OCI-M2 (cell line): ENCODE data around the gene FBXW10.
A peak's percentile ranks its signal among the peaks of the same experiment; 100 is the strongest.
"Not testable (repeated sequence)": the region's sequence is repeated elsewhere in the genome, so short reads cannot be mapped to it uniquely, and the experiment has no call there.

Experiments used
- DNase-seq: peaks from one replicate; lab custom pipeline; 2025; ENCODE audit not compliant: unreplicated experiment; lab: John Stamatoyannopoulos, UW

The FBXW10 gene, protein sequence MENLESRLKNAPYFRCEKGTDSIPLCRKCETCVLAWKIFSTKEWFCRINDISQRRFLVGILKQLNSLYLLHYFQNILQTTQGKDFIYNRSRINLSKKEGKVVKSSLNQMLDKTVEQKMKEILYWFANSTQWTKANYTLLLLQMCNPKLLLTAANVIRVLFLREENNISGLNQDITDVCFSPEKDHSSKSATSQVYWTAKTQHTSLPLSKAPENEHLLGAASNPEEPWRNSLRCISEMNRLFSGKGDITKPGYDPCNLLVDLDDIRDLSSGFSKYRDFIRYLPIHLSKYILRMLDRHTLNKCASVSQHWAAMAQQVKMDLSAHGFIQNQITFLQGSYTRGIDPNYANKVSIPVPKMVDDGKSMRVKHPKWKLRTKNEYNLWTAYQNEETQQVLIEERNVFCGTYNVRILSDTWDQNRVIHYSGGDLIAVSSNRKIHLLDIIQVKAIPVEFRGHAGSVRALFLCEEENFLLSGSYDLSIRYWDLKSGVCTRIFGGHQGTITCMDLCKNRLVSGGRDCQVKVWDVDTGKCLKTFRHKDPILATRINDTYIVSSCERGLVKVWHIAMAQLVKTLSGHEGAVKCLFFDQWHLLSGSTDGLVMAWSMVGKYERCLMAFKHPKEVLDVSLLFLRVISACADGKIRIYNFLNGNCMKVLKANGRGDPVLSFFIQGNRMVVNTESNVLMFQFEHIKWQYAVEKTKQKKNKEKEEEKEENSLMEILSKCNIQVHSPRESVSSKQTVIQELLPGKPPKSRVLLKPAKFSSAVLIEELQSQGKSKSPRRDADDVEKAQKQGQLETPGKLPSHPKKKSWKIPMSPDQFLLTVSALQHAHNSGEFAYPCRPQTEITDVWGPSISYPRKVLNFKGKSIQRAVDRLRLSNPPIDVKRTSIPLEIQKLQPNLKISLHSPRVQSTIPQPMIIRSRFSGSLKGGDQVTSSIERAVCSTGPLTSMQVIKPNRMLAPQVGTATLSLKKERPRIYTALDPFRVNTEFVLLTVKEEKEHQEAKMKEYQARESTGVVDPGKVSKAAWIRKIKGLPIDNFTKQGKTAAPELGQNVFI

DNA sequence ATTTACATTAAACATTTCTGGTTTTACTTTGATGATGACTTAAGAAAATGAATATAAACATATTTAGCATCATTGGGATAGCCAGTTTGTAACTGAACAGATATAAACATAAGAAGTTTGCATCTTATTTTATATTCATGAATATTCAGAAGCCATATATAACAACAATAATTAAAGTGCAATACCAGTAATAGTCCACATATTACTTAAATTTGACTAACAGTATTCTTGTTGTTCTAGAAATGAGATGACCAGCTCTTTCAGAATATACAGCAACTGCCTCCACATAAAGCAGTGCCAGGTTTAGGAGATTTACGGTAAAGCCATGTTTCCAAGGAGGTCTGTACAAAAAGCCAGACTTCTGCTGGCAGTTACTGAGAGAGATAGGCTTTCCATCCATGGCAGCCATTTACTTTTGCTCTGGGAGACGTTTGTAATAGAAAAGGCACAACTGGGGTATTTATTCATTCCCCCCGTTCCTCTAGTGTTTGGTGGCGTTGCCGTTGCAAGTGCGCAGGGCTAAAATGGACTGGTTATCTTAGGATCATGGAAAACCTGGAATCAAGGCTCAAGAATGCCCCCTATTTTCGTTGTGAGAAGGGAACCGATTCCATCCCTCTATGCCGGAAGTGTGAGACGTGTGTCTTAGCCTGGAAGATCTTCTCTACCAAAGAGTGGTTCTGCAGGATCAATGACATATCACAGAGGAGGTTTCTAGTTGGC, at the start of gene FBXW10:
Gene FBXW10, plus strand, starts transcription at position 356 of the 723 bp plus-strand sequence. Its CDS starts 191 bp downstream, at position 547.
- DNase-seq = not testable (repeated sequence)

DNA sequence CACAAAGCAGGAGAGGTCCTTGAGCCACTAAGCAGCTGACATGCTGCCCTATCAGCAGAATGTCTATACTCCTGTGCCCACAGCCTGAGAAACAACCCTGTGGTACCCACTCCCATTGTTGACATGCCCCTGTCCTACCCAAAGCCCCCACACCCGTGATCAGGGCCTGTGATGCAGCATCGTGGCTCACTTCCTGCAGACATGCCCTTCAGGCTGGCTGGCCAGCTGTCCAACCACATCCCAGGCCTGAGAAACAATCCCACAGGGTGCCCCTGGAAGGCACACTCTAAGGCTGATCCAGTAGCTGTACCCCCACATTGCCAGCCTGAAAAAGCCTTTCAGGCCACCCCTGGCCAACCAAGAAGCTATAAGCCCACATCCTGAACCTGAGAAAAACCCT, 48.7 kb upstream of the FBXW10 start:
- DNase-seq = not testable (repeated sequence)

DNA sequence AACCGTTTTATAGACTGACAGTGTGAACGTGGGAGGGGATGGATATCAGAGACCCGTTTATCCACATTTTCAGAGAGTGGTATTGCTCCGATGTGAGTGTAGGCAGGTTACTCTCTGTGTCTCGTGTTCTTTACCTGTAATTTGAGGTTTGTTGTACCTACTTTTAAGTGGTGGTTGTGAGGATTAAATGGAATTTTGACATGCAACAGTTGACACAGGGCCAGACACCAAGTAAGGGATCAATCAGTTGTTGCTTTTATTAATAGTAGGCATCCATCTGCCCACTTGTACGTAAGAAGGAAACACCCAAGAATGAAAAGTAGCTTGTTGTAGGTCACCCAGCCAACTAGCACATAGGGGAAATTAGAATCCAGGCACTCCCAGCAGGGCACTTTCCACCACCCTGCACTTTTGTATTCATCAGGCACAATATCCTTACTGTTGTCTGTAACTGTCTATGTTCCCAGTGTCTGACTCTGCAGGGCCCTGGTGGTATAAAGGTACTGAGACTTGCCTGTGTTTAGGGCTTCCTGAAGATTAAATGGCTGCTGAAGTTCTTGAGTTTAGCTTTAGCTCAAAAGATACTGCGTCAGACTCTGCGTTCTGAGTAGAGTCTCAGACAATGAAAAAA, 45.3 kb upstream of the FBXW10 start:
- DNase-seq = not testable (repeated sequence)

DNA sequence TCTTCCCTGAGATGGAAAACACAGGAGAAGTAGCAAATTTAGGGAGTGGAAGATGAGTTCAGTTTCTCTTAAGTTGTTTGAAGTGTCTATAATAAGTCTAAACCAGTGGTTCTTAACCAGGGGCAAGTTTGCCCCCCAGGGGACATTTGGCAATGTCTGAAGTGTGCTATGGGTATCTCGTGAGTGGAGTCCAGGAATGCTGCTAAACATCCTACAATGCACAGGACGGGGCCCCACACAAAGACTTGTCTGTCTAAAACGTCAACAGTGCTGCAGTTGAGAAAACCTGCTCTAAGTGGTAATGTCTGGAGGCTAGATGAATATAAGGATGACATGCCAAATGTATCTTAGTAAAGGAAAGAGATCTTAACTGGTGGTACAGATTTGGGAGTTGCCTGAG, 37.9 kb upstream of the FBXW10 start:
- DNase-seq = not testable (repeated sequence)

DNA sequence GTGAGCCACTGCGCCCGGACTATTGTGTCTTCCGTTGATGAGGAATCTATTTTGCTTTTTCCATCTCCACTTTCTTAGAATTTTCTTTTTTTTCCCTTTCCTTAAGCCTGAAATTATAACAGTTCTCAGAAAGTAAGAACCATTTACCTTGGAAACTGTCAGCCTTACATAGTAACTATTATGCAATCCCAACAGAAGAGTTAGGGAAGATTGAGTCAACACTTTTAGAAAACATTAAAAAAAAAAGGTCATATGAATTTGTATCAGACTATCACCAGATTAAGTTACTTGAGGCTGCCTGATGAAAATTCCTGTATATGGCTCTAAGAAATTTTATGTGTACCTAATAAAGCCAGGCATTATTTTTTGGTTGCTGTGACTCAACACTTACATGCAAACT, 35.6 kb upstream of the FBXW10 start:
- DNase-seq = not testable (repeated sequence)

DNA sequence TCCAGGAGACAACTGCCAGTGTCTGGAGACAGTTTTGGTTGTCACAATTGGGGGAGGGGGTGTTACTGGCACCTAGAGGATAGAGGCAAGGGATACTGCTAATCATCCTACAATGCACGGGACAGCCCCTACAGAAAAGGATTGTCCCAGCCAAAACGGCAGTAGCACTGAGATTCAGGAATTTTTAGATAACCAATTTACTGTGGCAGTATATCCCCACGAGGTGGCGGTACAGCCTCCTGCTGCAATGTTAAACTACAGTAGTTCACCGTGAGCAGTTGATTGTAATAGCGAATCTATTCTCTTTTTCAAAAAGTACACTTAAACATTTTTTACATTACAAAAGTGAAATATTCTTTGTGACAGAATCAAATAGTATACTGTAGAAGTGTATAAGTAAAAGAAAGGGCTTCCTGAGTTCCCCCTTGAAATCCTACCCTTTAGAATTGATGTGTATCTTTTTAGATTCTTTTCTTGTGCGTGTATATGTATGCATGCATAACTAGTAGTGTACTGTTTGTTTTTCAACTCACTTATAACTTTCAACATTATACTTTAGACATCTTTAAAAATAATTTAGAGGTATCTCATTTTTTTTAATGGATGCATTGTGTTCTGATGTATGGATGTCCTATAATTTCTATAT, 31.4 kb upstream of the FBXW10 start:
- DNase-seq = peak; percentile 10

DNA sequence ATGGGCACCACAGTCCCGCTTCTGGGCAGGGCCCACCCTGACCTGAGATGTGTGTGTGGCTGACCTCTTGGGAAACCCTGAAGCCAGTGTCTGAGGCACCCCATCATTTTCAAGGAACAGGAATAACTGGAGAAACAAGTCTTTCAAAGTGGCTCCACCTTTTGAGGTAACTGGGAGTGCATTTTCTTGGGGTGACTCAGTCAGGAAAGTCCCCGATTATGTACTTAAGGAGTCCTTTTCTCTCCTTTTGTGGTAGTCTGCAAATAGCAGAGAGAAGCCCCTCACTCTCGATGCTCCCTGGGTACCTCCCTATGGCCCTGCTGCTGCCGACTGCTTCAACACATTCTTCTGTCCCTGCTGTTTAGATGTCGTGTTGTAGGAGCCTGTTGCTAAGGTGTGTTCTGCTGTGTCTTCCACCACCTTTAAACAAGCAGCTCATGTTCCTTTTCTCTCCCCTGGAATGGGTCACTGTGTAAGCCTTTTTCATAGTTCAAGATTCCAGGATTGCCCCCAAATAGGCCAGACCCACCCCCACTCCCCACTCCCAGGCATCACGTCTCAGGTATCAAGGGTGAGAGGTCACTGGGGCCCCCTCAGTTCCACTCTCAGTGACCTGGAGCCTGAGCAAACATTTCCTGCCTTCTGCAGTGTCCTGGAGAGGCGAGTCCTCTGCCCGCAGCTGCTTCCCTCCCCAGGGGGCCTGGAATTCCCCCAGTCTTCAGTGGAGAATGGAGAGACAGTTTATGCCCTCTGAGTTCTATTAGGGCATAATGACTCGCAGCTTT, 25.0 kb upstream of the FBXW10 start:
- not testable (repeated sequence) for DNase-seq

DNA sequence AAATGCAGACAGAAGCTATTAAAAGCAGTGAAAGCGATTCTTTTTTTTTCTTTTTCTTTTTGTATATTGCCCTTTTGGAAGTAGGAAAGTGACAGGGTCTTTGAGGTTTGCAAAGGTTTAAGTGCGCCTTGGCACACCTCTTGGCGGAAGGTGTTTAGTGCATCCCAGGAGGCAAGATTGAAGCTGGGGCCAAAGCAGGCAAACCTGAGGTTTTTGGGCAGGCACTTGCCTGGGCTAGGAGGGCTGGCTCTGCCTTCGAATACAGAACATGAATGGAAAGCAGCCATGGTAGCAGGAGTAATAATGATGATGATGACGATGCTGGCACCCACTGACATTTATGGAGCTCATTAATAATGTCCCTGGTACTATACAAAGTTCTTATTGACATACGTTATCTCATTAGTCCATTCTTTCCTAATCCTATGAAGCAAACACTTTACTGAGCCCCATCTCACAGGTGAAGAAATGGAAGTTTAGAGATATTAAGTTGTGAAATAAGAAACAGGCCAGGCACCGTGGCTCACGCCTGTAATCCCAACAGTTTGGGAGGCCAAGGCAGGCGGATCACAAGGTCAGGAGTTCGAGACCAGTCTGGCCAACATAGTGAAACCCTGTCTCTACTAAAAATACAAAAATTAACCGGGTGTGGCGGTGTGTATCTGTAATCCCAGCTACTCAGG, 24.3 kb upstream of the FBXW10 start:
- DNase-seq = not testable (repeated sequence)

DNA sequence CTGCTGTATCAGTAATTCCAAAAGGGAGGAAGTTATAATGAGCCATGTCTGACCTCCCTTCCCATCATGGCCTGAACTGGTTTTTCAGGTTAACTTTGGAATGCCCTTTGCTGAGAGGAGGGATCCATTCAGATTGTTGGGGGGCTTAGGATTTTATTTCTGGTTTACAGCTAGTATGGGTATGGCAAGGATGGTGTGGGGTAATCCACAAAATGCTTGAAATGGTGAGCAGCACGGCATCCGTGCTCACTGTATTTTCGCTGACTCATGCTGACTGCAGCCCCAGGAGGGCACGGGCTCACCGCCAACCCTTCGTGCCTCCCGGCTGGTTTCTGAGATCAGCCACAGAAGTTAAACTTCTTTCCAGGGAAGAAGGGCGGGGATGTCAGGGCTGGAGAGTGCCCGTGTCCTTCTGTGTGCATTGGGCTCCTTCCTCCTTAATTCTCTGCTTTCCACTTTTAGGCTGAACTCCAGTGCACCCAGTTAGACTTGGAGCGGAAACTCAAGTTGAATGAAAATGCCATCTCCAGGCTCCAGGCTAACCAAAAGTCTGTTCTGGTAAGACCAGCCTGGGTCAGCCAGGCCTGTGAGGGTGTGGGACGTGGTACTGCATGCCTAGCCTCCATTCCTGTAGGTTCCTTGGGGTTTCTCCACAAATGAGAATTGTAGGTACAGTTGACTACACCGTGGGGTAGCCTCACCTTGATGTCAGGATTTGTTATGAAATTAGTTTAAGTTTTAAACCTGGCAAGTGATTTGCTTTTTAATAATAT, 21.9 kb upstream of the FBXW10 start:
- not testable (repeated sequence) for DNase-seq

DNA sequence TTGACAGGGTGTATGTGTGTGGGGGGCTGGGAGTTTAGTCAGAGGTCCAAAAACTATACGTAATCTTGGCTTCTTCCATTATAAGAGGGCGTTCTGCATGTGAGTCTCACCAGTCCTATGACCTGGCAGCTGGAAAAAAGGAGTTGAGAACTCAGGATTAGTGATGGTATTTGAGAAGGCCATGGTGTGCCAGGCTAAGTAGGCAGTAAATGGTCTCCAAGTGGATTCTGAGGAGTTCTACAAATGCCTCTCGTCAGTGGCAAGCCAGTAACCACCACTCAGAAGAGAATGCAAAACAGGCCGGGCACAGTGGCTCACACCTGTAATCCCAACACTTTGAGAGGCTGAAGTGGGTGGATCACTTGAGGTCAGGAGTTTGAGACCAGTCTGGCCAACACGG, 21.2 kb upstream of the FBXW10 start:
- DNase-seq = not testable (repeated sequence)

DNA sequence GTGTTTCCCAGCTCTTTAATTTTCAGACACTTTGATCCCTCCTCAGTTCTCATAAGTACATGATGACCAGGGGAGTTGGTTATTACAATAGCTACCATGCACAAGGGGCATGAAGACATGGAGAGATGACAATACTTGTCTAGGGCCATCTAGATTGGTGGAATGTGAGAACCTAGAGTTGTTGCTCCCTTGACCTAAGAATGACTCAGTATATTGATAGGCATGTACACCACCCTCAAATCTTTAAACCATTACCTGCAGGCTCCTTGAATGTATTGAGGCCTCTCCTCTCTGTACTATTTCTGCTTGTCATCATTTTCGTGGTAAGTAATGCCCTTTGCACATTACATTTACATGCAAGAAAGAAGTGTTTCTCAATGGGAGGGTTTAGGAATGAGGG, 20.3 kb upstream of the FBXW10 start:
- not testable (repeated sequence) for DNase-seq

DNA sequence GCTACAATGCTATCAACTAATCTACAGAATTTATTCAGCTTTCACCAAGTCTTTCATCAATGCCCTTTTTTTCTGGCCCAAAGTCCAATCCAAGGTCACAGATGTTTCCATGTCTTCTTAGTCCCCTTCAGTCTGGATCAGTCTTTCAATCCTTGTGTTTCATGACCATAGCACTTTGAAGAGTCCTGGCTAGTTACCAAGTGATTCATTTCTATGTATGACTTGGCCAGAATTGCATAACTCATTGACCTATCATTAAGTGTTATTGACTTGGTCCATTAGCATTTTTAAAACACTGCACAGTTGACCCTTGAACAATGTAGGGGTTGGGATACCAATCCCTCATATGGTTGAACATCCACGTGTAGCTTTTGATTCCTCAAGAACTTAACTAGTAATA, 11.4 kb upstream of the FBXW10 start:
- DNase-seq = not testable (repeated sequence)

DNA sequence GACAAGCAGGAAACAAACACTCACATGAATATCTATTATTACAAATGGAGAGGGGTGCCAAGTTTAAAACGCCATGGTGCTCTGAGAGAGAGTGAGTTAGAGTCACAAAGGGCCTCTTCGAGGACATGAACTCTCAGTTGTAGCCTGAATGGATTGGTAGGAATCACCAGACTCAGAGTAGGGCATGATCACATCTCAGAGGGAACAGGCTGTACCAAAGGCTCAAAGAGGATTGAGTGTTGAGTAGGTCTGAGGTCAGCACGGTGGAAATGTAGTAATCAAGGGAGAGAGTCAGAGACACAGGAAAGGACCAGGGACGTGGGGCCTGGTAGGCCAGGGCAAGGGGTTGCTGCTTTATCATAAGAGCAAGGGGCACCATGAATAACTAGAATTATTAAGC, 10.5 kb upstream of the FBXW10 start:
- not testable (repeated sequence) for DNase-seq

DNA sequence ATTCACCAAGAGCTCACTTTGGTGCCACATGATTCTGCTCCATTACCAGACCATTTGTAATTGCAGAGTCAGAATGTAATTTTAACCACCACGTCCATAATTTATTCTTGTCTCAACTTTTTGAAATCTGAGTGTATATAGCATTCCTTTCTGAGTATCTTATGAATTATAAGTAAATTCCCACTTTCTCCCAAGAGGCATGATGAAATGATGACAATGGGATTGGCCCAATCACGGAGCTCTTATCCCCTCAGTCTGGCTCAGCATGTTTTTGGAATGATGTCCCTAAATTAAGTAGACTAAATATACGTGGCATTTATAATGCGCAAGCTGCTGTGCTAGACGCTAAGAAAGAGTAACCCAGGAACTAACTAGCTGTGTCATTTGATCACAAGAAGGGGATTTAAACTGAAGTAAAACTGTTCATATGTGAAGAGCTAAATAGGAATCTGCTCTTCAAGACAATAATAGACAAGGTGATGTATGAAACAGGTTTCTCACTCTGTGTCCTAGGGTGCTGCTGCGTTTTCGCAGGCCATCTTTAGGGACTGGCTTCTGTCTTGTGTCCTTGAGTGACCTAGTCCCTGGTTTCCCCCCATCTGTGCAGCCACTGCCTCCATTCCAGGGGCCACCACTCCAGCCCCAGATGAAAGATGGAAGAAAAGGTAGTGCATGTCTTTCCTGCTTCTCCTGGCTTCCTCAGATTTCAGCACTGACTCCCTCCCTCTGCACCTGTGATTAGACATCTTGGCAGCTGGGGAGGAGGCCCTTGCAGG, 4.0 kb upstream of the FBXW10 start:
- not testable (repeated sequence) for DNase-seq

DNA sequence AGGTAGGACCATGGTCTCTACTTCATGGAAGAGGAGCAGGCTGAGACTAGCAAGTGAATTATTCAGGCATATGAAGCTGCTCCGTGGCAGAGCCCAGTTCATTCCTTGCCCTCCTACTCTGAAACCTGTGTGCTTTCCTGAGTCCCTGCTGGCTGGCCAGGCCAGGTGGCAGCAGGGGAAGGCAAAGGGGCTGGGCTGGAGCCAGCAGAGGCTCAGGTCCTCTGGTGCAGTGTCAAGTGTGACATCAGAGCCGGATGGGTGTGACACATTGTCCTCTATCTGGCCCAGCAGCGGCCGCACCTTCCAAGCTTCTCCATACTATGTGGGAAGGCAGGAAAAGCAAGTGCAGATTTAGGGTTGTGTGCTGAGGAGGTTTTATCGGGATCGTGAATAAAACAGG, 2.6 kb upstream of the FBXW10 start:
- DNase-seq = not testable (repeated sequence)

DNA sequence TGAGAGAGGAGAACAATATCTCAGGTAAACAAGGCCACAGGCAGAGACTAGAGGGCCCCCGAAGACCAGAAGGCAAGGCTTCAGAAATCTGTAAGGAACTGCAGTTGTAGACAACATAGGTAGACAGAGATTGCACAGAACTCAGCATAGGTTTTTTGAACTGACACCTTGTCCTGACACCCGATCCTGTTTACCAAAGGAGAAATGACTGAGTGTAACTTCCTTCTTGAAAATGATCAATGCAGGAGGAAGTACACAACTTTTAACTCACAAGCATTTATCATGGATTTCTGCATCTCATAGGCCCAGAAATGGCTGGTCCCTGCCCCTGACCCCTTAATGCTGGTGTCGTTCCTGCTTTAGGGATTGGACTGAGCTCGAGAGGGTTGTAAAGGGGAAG, 872 bp downstream of the FBXW10 start:
- DNase-seq = not testable (repeated sequence)

DNA sequence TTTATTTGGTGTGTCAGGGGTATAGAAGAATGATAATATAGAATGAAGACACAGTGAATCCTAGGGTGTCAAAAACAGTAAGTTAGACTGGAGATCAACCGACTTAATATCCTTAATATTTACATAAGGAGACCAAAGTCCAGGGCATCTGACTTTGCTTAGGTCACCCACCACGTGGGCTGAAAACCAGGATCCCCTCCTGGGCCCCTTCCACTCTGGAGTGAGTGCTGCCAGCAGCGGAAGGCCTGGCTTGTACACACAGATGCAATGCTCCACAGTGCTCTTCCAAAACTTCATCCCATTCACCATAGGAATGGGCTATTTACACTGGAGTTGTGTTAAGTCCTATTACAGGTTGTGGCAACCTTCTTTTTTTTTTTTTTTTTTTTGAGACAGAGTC, 2.7 kb downstream of the FBXW10 start:
- not testable (repeated sequence) for DNase-seq
